NB4 (cell line): Measurements from ENCODE around the gene RAC3.

Experiments
- CTCF ChIP-seq: IDR thresholded peaks from one replicate; pipeline ENCODE4 v1.5.1; 2012; ENCODE audit warnings: low read depth, low read length
- MYC ChIP-seq: IDR thresholded peaks from 2 replicates; pipeline ENCODE4 v1.6.1; 2011; ENCODE audit warnings: low read depth, low read length
- POLR2A ChIP-seq: IDR thresholded peaks from 2 replicates; pipeline ENCODE4 v1.6.1; 2011; ENCODE audit warnings: mild to moderate bottlenecking; ENCODE audit not compliant: insufficient read length; ENCODE audit errors: extremely low read depth

- TF ChIP-seq CTCF (no peak), POLR2A (no peak), MYC (no peak)
Measured at GRCh38 chr17:82041144-82041814, 9.8 kb downstream of the RAC3 start.
